ENCODE measurements around the gene AUTS2. TPM values are rescaled to one million over a fixed set of nuclear protein-coding genes. Genes with fewer than 3 reads are reported as not detected.

The AUTS2 gene
- total and polyA plus RNA-seq, 9 of the 15 experiments (the other 6 are each of a cell fraction or from before 2014, with no cell fraction given): 0.58 TPM; not detected in 8

GRCh38 chr7:69880840-69881239, 282.6 kb downstream of the AUTS2 start:
- H3K27me3 ChIP-seq (ENCODE audit: control insufficient read depth in 2 of 2, insufficient read depth in 2 of 2, low read length in 2 of 2): no peaks in the 10 kb centered on the region
- intact Hi-C loops (cut with micrococcal nuclease): no loop called here
- no peak overlapping the region for H3K9ac ChIP-seq (ENCODE audit: insufficient read depth in 1 of 2, low read depth in 2 of 2, low read length in 2 of 2)
- 0% methylated on average over 3 of the region's 3 CpGs for WGBS (ENCODE audit: insufficient coverage, low coverage, missing lambda C conversion rate)
- H3K4me2 ChIP-seq (ENCODE audit: insufficient read depth, low read length): no peak overlapping the region
- no peak for ATAC-seq
- no peaks in the 10 kb centered on the region for H4K20me1 ChIP-seq (replicated peaks; ENCODE audit: control insufficient read depth, insufficient read depth, low read length)
- TF ChIP-seq PHF20 (IDR thresholded peaks at IDR 0.05; ENCODE audit: partially characterized antibody): no peak
- FAIRE-seq: no peak
- H3K79me2 ChIP-seq (ENCODE audit: control insufficient read depth, insufficient read depth, low read length): no peaks in the 10 kb centered on the region
- H3K9me1 ChIP-seq (ENCODE audit: control insufficient read depth, insufficient read depth, low read length): no peaks in the 10 kb centered on the region
- CTCF ChIA-PET (ENCODE audit: low intra/inter-chr PET ratio): no interaction called here
- H2AFZ ChIP-seq (ENCODE audit: low read depth, low read length): no peak overlapping the region
- H3K36me3 ChIP-seq (ENCODE audit: control insufficient read depth, insufficient read depth, low read length): no peaks in the 10 kb centered on the region
- H3K27ac ChIP-seq (ENCODE audit: extremely low read depth, low read depth, low read length): no peak overlapping the region
- H3K4me3 ChIP-seq: no peak overlapping the region
- no peaks in the 10 kb centered on the region for H3K4me1 ChIP-seq (replicated peaks in 1 of 2; ENCODE audit: control insufficient read depth in 2 of 2, insufficient read depth in 2 of 2, low read length in 2 of 2)
- DNase-seq (ENCODE audit: extremely low read depth in 1 of 4, low spot score in 3 of 4): no peak
- no TSS peak for BruUV-seq (replicated peaks)
- in situ Hi-C loops (cut with MboI): no loop called here
- POLR2A ChIA-PET: no interaction called here
- no peaks in the 10 kb centered on the region for H3K9me3 ChIP-seq (replicated peaks; ENCODE audit: control insufficient read depth, insufficient read depth, low read depth, low read length)

- Histone ChIP-seq H3K4me3 (no peak overlapping the region), H3K9ac (ENCODE audit: insufficient read depth in 1 of 2, low read depth in 2 of 2, low read length in 2 of 2) (no peak overlapping the region), H3K4me1 (replicated peaks in 1 of 2; ENCODE audit: control insufficient read depth in 2 of 2, insufficient read depth in 2 of 2, low read length in 2 of 2) (no peaks in the 10 kb centered on the region), H3K4me2 (ENCODE audit: insufficient read depth, low read length) (no peak overlapping the region), H3K79me2 (ENCODE audit: control insufficient read depth, insufficient read depth, low read length) (no peaks in the 10 kb centered on the region), H3K9me1 (ENCODE audit: control insufficient read depth, insufficient read depth, low read length) (no peaks in the 10 kb centered on the region), H3K36me3 (ENCODE audit: control insufficient read depth, insufficient read depth, low read length) (no peaks in the 10 kb centered on the region), H3K27ac (ENCODE audit: extremely low read depth, low read depth, low read length) (no peak overlapping the region), H3K27me3 (ENCODE audit: control insufficient read depth in 2 of 2, insufficient read depth in 2 of 2, low read length in 2 of 2) (no peaks in the 10 kb centered on the region; a peak in 1 of 5 replicates), H4K20me1 (replicated peaks; ENCODE audit: control insufficient read depth, insufficient read depth, low read length) (no peaks in the 10 kb centered on the region), H2AFZ (ENCODE audit: low read depth, low read length) (no peak overlapping the region), H3K9me3 (replicated peaks; ENCODE audit: control insufficient read depth, insufficient read depth, low read depth, low read length) (no peaks in the 10 kb centered on the region)
- no peak for ATAC-seq
- CTCF ChIA-PET (ENCODE audit: low intra/inter-chr PET ratio): no interaction called here
- 0% methylated on average over 1 of the region's 1 CpG for WGBS (ENCODE audit: insufficient coverage, low coverage, missing lambda C conversion rate)
- intact Hi-C loops (cut with micrococcal nuclease): no loop called here
- FAIRE-seq: no peak
- no TSS peak for BruUV-seq (replicated peaks)
- DNase-seq (ENCODE audit: extremely low read depth in 1 of 4, low spot score in 3 of 4): no peak
- in situ Hi-C loops (cut with MboI): no loop called here
- POLR2A ChIA-PET: no interaction called here
- TF ChIP-seq CREB3 (tag; conservative IDR thresholded peaks at IDR 0.05; ENCODE audit: low read depth): no peak
- TF ChIP-seq ZNF445 (CRISPR knock-in tag; IDR thresholded peaks at IDR 0.05; ENCODE audit: low read depth): no peak
- no peak for TF ChIP-seq CREB5 (CRISPR knock-in tag; IDR thresholded peaks at IDR 0.05)
- TF ChIP-seq POLR3G (IDR thresholded peaks at IDR 0.05; ENCODE audit: extremely low read depth, insufficient read length, insufficient replicate concordance): no peak
- no peak for TF ChIP-seq SETDB1 (IDR thresholded peaks at IDR 0.05; ENCODE audit: low read length)
- no peak for TF ChIP-seq ZNF316 (IDR thresholded peaks at IDR 0.05)
- TF ChIP-seq SRSF7 (optimal IDR thresholded peaks at IDR 0.05; ENCODE audit: low read depth, low read length): no peak
- TF ChIP-seq FOXJ2 (tag; IDR thresholded peaks at IDR 0.05): no peak
- no peak for TF ChIP-seq MCM3 (IDR thresholded peaks at IDR 0.05)
- TF ChIP-seq HDGF (IDR thresholded peaks at IDR 0.05): no peak
- no peak for TF ChIP-seq MCM2 (IDR thresholded peaks at IDR 0.05; ENCODE audit: low read depth)
- TF ChIP-seq E2F4 (CRISPR knock-in tag; IDR thresholded peaks at IDR 0.05; ENCODE audit: low read depth): no peak
- TF ChIP-seq NFXL1 (CRISPR knock-in tag; IDR thresholded peaks at IDR 0.05): no peak
- TF ChIP-seq RHOXF2B (CRISPR knock-in tag; conservative IDR thresholded peaks at IDR 0.05): no peak
- TF ChIP-seq NR2C2 (CRISPR knock-in tag; IDR thresholded peaks at IDR 0.05): no peak
- no peak for TF ChIP-seq NR2C2 (tag; IDR thresholded peaks at IDR 0.05)
These were observed 284.0 kb downstream of the AUTS2 start for GRCh38 chr7:69882269-69882668.
